Measurements from ENCODE around the gene MATCAP1. TPM values are rescaled to one million over a fixed set of nuclear protein-coding genes. Genes with fewer than 3 reads are reported as not detected.

Gene MATCAP1
- total RNA-seq, 1 experiment from 2014 or later, result 40.8 TPM

DNA sequence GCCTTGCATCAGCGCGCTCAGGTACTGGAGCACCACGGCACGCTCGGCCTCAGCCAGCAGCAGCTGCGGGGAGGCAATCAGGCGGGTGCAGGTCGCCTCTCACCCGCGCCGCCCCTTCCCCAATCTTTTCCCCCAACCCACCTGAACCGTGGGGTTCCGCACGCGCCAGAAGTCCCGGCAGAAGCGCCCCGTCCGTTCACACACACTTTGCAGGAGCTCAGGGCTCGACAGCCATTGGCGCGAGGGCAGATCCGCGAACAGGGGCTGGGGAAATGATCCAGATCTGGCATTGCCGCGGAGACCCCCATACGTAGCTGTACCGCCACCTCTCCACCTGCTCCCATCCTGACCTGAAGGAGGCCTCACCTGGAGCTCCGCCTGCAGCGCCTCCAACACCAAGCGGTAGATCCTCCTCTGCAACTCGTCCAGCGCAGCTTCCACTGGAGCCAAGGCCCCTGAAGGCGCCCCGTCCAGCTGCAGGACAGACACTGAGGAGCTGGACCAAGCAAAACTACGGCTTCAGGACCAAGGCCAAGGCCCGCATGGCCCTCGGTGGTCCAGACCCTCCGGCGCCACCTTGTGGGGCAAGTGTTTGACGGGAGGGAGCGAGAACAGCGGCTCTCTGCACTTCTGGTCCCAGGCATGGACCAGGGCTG, 1.4 kb upstream of the MATCAP1 start:
- POLR2A ChIA-PET, result interaction anchor here (1.2 to 2.1 kb wide), 5 partner anchors 10 to 34 kb away, joined by 3 to 8 read pairs (median 6); partner anchors contain the start of genes B3GNT9 and NOL3
- no peak overlapping the region for H3K27ac Mint-ChIP-seq
- CTCF ChIA-PET, result interaction anchor here (0.5 to 4.4 kb wide), 38 partner anchors 10 to 355 kb away, joined by 3 to 88 read pairs (median 4); partner anchors contain the start of genes B3GNT9, CES3, ELMO3 and FBXL8
- H3K27me3 Mint-ChIP-seq (ENCODE audit: low read depth), result peaks cover 29% of the 10 kb centered on the region
- DNase-seq (ENCODE audit: low spot score), result peak; percentile 98
- no peaks in the 10 kb centered on the region for H3K36me3 Mint-ChIP-seq
- ATAC-seq, result peak; percentile 50
- H3K4me1 Mint-ChIP-seq, result peaks cover 19% of the 10 kb centered on the region
- H3K4me3 Mint-ChIP-seq, result peak overlapping the region; percentile 82
- no peaks in the 10 kb centered on the region for H3K9me3 Mint-ChIP-seq
- TF ChIP-seq RELA (CRISPR knock-in tag; IDR thresholded peaks at IDR 0.05; ENCODE audit: borderline replicate concordance) (no peak), ZNF219 (CRISPR knock-in tag; IDR thresholded peaks at IDR 0.05; ENCODE audit: borderline replicate concordance) (peak; percentile 58; the same call in 1 of the 2 replicates), SMAD3 (CRISPR knock-in tag; IDR thresholded peaks at IDR 0.05; ENCODE audit: borderline replicate concordance) (peak; percentile 63; the same call in 1 of the 2 replicates), FOXK1 (CRISPR knock-in tag; IDR thresholded peaks at IDR 0.05) (peak; percentile 86; the same call in 1 of the 2 replicates), GABPB1 (CRISPR knock-in tag; IDR thresholded peaks at IDR 0.05) (peak; percentile 51), SOX15 (CRISPR knock-in tag; IDR thresholded peaks at IDR 0.05) (no peak), SP1 (CRISPR knock-in tag; conservative IDR thresholded peaks at IDR 0.05) (peak; percentile 72), GRHL2 (CRISPR knock-in tag; IDR thresholded peaks at IDR 0.05; ENCODE audit: insufficient replicate concordance, severe bottlenecking) (no peak), JAZF1 (CRISPR knock-in tag; IDR thresholded peaks at IDR 0.05) (no peak), SMAD4 (CRISPR knock-in tag; IDR thresholded peaks at IDR 0.05) (no peak; the same call in 1 of the 2 replicates), ZNF396 (CRISPR knock-in tag; IDR thresholded peaks at IDR 0.05; ENCODE audit: borderline replicate concordance) (no peak), IRF2 (CRISPR knock-in tag; IDR thresholded peaks at IDR 0.05; ENCODE audit: borderline replicate concordance, low read depth) (0 out of 2 replicates have a peak, but pooled peaks have one; percentile 57), ZNF423 (CRISPR knock-in tag; IDR thresholded peaks at IDR 0.05) (no peak), ATF2 (CRISPR knock-in tag; IDR thresholded peaks at IDR 0.05; ENCODE audit: borderline replicate concordance, low read depth) (0 out of 2 replicates have a peak, but pooled peaks have one; percentile 28)
- TF ChIP-seq, protein P1, sequence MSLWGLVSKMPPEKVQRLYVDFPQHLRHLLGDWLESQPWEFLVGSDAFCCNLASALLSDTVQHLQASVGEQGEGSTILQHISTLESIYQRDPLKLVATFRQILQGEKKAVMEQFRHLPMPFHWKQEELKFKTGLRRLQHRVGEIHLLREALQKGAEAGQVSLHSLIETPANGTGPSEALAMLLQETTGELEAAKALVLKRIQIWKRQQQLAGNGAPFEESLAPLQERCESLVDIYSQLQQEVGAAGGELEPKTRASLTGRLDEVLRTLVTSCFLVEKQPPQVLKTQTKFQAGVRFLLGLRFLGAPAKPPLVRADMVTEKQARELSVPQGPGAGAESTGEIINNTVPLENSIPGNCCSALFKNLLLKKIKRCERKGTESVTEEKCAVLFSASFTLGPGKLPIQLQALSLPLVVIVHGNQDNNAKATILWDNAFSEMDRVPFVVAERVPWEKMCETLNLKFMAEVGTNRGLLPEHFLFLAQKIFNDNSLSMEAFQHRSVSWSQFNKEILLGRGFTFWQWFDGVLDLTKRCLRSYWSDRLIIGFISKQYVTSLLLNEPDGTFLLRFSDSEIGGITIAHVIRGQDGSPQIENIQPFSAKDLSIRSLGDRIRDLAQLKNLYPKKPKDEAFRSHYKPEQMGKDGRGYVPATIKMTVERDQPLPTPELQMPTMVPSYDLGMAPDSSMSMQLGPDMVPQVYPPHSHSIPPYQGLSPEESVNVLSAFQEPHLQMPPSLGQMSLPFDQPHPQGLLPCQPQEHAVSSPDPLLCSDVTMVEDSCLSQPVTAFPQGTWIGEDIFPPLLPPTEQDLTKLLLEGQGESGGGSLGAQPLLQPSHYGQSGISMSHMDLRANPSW (CRISPR knock-in tag; conservative IDR thresholded peaks at IDR 0.05; ENCODE audit: low read depth), result no peak
- TF ChIP-seq, protein P2, sequence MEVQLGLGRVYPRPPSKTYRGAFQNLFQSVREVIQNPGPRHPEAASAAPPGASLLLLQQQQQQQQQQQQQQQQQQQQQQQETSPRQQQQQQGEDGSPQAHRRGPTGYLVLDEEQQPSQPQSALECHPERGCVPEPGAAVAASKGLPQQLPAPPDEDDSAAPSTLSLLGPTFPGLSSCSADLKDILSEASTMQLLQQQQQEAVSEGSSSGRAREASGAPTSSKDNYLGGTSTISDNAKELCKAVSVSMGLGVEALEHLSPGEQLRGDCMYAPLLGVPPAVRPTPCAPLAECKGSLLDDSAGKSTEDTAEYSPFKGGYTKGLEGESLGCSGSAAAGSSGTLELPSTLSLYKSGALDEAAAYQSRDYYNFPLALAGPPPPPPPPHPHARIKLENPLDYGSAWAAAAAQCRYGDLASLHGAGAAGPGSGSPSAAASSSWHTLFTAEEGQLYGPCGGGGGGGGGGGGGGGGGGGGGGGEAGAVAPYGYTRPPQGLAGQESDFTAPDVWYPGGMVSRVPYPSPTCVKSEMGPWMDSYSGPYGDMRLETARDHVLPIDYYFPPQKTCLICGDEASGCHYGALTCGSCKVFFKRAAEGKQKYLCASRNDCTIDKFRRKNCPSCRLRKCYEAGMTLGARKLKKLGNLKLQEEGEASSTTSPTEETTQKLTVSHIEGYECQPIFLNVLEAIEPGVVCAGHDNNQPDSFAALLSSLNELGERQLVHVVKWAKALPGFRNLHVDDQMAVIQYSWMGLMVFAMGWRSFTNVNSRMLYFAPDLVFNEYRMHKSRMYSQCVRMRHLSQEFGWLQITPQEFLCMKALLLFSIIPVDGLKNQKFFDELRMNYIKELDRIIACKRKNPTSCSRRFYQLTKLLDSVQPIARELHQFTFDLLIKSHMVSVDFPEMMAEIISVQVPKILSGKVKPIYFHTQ (CRISPR knock-in tag; IDR thresholded peaks at IDR 0.05), result no peak
- TF ChIP-seq, protein P3, sequence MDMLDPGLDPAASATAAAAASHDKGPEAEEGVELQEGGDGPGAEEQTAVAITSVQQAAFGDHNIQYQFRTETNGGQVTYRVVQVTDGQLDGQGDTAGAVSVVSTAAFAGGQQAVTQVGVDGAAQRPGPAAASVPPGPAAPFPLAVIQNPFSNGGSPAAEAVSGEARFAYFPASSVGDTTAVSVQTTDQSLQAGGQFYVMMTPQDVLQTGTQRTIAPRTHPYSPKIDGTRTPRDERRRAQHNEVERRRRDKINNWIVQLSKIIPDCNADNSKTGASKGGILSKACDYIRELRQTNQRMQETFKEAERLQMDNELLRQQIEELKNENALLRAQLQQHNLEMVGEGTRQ (CRISPR knock-in tag; IDR thresholded peaks at IDR 0.05), result no peak
- TF ChIP-seq, protein P4, sequence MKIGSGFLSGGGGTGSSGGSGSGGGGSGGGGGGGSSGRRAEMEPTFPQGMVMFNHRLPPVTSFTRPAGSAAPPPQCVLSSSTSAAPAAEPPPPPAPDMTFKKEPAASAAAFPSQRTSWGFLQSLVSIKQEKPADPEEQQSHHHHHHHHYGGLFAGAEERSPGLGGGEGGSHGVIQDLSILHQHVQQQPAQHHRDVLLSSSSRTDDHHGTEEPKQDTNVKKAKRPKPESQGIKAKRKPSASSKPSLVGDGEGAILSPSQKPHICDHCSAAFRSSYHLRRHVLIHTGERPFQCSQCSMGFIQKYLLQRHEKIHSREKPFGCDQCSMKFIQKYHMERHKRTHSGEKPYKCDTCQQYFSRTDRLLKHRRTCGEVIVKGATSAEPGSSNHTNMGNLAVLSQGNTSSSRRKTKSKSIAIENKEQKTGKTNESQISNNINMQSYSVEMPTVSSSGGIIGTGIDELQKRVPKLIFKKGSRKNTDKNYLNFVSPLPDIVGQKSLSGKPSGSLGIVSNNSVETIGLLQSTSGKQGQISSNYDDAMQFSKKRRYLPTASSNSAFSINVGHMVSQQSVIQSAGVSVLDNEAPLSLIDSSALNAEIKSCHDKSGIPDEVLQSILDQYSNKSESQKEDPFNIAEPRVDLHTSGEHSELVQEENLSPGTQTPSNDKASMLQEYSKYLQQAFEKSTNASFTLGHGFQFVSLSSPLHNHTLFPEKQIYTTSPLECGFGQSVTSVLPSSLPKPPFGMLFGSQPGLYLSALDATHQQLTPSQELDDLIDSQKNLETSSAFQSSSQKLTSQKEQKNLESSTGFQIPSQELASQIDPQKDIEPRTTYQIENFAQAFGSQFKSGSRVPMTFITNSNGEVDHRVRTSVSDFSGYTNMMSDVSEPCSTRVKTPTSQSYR (CRISPR knock-in tag; IDR thresholded peaks at IDR 0.05), result peak; percentile 94; the same call in 1 of the 2 replicates
- TF ChIP-seq, protein P5, sequence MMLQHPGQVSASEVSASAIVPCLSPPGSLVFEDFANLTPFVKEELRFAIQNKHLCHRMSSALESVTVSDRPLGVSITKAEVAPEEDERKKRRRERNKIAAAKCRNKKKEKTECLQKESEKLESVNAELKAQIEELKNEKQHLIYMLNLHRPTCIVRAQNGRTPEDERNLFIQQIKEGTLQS (CRISPR knock-in tag; conservative IDR thresholded peaks at IDR 0.05), result no peak
- TF ChIP-seq, protein P6, sequence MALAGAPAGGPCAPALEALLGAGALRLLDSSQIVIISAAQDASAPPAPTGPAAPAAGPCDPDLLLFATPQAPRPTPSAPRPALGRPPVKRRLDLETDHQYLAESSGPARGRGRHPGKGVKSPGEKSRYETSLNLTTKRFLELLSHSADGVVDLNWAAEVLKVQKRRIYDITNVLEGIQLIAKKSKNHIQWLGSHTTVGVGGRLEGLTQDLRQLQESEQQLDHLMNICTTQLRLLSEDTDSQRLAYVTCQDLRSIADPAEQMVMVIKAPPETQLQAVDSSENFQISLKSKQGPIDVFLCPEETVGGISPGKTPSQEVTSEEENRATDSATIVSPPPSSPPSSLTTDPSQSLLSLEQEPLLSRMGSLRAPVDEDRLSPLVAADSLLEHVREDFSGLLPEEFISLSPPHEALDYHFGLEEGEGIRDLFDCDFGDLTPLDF (CRISPR knock-in tag; IDR thresholded peaks at IDR 0.05), result no peak; the same call in 1 of the 2 replicates
- TF ChIP-seq, protein P7, sequence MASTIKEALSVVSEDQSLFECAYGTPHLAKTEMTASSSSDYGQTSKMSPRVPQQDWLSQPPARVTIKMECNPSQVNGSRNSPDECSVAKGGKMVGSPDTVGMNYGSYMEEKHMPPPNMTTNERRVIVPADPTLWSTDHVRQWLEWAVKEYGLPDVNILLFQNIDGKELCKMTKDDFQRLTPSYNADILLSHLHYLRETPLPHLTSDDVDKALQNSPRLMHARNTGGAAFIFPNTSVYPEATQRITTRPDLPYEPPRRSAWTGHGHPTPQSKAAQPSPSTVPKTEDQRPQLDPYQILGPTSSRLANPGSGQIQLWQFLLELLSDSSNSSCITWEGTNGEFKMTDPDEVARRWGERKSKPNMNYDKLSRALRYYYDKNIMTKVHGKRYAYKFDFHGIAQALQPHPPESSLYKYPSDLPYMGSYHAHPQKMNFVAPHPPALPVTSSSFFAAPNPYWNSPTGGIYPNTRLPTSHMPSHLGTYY (CRISPR knock-in tag; IDR thresholded peaks at IDR 0.05), result peak; percentile 86

Measured in WTC11 (cell line).